Astrocyte of the hippocampus (primary cell): ENCODE data around the gene METRN.

Source experiments
- DNase-seq: peaks from one replicate; pipeline ENCODE4 v3.0.0; 2011; ENCODE audit warnings: low read depth, low spot score

The METRN gene

DNA sequence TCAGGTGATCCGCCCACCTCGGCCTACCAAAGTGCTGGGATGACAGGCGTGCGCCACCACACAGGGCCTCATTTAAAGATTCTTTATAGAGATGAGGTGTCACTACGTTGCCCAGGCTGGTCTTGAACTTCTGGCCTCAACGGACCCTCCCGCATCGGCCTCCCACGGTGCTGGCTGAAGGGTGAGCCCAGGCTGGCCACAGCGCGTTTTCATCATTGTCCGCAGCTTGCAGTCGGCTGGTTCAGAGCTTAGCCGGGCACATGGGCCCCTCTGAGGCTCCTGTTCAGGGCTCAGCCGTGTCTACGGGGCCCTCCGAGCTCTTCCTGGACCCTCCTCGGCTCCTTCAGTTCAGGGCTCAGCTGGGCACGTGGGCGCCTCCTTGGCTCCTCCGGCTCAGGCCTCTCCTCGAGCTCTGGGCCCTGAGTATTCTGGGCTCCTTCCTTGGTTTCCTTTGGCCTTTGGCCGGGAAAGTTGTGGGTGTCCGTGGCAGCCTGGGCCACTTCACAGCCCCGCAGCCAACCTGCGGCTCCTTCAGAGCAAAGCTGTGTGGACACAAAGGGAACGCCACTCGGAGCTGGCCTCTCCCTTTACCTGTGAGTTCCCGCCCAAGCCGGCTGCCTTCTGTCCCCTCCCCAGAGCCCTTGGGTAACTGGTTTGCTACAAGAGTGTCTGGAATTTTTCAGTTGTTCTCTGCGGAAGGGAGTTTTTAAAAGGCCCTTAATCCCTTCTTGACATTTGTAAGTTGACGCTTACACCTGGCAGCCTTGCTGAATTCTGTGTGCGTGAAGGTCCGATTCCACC is 44.4 kb downstream of the METRN start:
- no peak for DNase-seq

DNA sequence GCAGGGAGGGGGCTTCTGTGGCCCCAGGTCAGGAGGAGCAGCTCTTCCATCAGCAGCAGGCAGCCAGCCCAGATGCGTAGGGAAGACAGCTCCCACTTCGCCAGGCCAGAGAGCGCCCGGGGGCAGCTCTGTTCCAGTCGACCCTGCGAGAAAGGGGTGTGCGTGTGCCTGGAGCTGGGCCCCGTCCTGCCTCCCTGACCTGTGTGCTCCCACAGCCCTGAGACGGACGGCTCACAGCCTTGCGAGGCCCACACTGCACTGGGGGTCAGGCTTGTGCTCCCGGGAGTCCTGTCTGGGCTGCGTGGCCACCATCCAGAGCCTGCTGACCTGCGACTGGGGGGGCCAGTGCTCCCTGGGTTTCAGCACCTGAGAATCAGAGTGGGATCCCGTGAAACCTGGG is 45.1 kb downstream of the METRN start:
- DNase-seq: no peak

- peak; percentile 78 for DNase-seq
Measured at GRCh38 chr16:760545-761343, 45.8 kb downstream of the METRN start, which contains the start of gene MSLN. TSS of gene MSLN (plus strand) at chr16:760734. CDS start at chr16:762681, 1,947 bp downstream.

GRCh38 chr16:761625-762513 is 47.0 kb downstream of the METRN start:
- no peak for DNase-seq

DNA sequence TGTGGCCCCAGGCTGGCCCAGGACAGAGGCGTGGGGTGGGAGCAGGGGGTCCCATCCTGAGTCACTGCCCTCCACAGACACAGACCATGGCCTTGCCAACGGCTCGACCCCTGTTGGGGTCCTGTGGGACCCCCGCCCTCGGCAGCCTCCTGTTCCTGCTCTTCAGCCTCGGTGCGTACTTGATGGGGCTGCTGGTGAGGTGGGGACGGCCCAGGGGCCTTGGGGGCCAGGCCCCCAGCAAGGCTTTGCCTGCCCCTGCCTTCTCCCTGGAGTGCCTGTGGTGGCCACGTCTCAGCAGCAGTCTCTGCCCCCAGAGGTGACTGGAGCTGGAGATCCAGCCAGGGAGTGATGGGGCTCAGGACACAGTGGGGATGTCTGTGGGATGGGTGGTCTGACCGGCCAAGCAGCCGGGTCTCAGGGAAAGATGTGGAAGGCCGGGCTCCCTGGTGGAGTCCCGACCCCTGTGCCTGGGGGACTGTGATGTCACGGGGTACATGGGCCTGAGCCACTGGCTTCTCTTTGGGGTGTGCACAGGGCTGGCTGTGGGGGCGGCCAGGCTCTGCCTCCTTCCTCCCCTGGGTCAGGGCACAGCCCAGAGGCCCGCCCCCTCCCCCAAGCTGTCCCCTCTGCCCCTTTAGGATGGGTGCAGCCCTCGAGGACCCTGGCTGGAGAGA is 47.8 kb downstream of the METRN start:
- no peak for DNase-seq

DNA sequence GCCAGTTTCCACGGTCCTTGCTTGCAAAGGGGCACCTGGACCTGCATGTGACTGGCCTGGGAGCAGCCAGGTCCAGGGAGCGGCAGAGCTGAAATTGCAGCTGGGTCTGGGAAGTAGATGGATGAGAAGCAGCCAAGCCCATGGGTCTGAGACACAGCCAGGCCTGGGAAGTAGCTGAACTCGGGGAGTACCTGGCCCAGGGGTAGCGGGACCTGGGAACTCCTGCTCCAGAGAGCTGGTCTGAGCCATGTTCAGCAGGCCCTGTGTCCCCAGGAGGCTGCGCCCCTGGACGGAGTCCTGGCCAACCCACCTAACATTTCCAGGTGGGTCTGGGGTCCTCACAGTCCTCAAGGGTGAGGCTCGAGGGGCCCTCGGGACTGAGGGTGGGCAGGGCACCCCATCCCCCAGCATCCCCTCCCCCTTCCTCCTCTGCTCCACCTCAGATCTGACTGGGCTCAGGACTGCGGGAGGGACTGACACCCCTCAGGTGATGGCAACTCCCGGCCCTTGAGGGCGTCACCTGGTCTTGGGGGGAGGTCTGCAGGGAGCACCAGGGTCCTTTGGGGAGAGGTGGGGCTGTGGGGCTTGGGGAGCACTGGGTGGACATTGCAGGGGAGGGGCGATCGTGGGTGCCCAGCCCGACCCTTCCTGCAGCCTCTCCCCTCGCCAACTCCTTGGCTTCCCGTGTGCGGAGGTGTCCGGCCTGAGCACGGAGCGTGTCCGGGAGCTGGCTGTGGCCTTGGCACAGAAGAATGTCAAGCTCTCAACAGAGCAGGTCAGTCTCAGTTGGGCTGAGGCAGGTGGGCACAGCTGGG is 48.7 kb downstream of the METRN start:
- no peak for DNase-seq

- DNase-seq: no peak
Measured at GRCh38 chr16:764184-764750, 49.3 kb downstream of the METRN start.

GRCh38 chr16:764848-765487 is 50.0 kb downstream of the METRN start:
- no peak for DNase-seq

GRCh38 chr16:765488-765865 is 50.6 kb downstream of the METRN start:
- DNase-seq: no peak

- DNase-seq: no peak
Measured at GRCh38 chr16:766008-766819, 51.3 kb downstream of the METRN start.

- no peak for DNase-seq
Measured at GRCh38 chr16:766820-767640, 52.1 kb downstream of the METRN start.

DNA sequence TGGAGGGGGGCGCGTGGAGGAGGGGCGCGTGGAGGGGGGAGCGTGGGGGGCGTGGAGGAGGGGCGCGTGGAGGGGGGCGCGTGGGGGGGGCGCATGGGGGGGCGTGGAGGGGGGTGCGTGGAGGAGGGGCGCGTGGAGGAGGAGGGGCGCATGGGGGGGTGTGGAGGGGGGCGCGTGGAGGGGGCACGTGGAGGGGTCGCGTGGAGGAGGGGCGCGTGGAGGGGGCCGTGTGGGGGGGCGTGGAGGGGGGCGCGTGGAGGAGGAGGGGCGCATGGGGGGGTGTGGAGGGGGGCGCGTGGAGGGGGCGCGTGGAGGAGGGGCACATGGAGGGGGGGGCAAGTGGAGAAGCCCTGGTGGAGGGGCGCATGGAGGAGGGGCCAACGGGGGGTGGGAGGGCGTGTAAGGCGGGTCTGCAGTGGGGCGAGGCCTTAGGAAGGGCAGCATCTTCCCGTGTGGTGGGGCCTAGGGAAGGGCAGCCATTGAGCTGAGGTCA is 52.9 kb downstream of the METRN start:
- no peak for DNase-seq

GRCh38 chr16:768428-768827 is 53.5 kb downstream of the METRN start:
- DNase-seq: no peak
